Smooth muscle cell (in vitro differentiated cells): ENCODE data around the gene ENTPD3. TPM values are rescaled to one million over a fixed set of nuclear protein-coding genes. Genes with fewer than 3 reads are reported as not detected.

Experiments
- DNase-seq: peaks from one replicate; lab custom pipeline; 2025; ENCODE audit not compliant: unreplicated experiment; lab: John Stamatoyannopoulos, UW
- H2AFZ ChIP-seq: fragments of 200-600 bp; sonication (generic); 2 replicates; pipeline ENCODE4 v1.6.0; 2016; ENCODE audit warnings: antibody characterized with exemption, low read depth, mild to moderate bottlenecking
- H3F3A ChIP-seq: fragments of 200-600 bp; sonication (generic); 2 replicates; pipeline ENCODE4 v1.6.0; 2017; ENCODE audit warnings: antibody characterized with exemption, low read depth
- H3K27ac ChIP-seq: fragments of 200-600 bp; sonication (generic); 2 replicates; pipeline ENCODE4 v1.5.1; 2016; ENCODE audit warnings: low read depth, mild to moderate bottlenecking
- H3K27me3 ChIP-seq: fragments of 200-600 bp; sonication (generic); 2 replicates; pipeline ENCODE4 v1.6.1; 2016; ENCODE audit warnings: low read depth, mild to moderate bottlenecking
- H3K36me3 ChIP-seq: fragments of 200-600 bp; sonication (generic); 2 replicates; pipeline ENCODE4 v1.5.1; 2016; ENCODE audit warnings: low read depth
- H3K4me1 ChIP-seq: fragments of 200-600 bp; sonication (generic); 2 replicates; pipeline ENCODE4 v1.5.1; 2016; ENCODE audit warnings: low read depth
- H3K4me2 ChIP-seq: fragments of 200-600 bp; sonication (generic); 2 replicates; pipeline ENCODE4 v1.6.0; 2016; ENCODE audit warnings: mild to moderate bottlenecking
- H3K4me3 ChIP-seq: fragments of 200-600 bp; sonication (generic); 2 replicates; pipeline ENCODE4 v1.5.1; 2016; ENCODE audit warnings: mild to moderate bottlenecking
- H3K79me2 ChIP-seq: fragments of 200-600 bp; sonication (generic); 2 replicates; pipeline ENCODE4 v1.6.0; 2016; ENCODE audit warnings: low read depth, mild to moderate bottlenecking
- H3K9ac ChIP-seq: fragments of 200-600 bp; sonication (generic); 2 replicates; pipeline ENCODE4 v1.6.0; 2016; ENCODE audit warnings: low read depth
- H3K9me3 ChIP-seq: fragments of 200-600 bp; sonication (generic); replicated peaks from 2 replicates; pipeline ENCODE4 v1.5.1; 2016; ENCODE audit warnings: low read depth
- H4K20me1 ChIP-seq: fragments of 200-600 bp; sonication (generic); 2 replicates; pipeline ENCODE4 v1.6.0; 2016; ENCODE audit warnings: low read depth
- WGBS: methylation state at CpG from one replicate; pipeline ENCODE4 v1.1.7; 2016; ENCODE audit warnings: low lambda C conversion rate; 5-methylcytosine and 5-hydroxymethylcytosine counted together
- polyA plus RNA-seq: library from polyadenylated mRNA; unstranded; fragments of >200 nt; fragmentation: Nextera tagmentation; extraction: Ambion mirVana; gene quantifications from 2 replicates; pipeline ENCODE4 v1.2.1, GENCODE V29; 2016
- total RNA-seq: library from RNA; depleted of rRNA; stranded (reverse); fragments of >200 nt; gene quantifications from 2 replicates; pipeline ENCODE4 v1.2.3, GENCODE V29; 2014
- TF ChIP-seq, protein P1 (sequence below): fragments of 200-600 bp; sonication (generic); IDR thresholded peaks from 2 replicates; pipeline ENCODE4 v1.5.1; 2017; ENCODE audit warnings: borderline replicate concordance, mild to moderate bottlenecking, antibody characterized with exemption; ENCODE audit not compliant: insufficient read depth, poor library complexity, severe bottlenecking

Gene ENTPD3
- total and polyA plus RNA-seq, 2 experiments from 2014 or later: 1.5 to 4.0 TPM

DNA sequence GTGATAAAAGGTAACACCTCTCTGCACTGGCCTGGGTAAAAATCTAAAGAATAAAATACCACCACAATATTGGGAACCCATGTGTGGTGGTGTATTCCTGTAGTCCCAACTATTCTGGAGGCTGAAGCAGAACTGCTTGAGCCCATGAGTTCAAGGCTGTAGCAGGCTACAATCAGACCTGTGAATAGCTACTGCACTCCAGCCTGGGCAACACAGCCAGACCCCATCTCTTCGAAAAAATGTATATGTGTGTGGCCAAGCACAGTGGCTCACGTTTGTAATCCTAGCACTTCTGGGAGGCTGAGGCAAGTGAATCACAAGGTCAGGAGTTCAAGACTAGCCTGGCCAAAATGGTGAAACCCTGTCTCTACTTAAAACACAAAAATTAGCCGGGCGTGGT, 68.3 kb downstream of the ENTPD3 start:
- Histone ChIP-seq H3F3A (peaks cover 6% of the 10 kb centered on the region), H3K4me3 (no peak overlapping the region), H2AFZ (no peak overlapping the region), H3K27me3 (no peaks in the 10 kb centered on the region), H3K4me2 (no peak overlapping the region), H3K4me1 (peaks cover 15% of the 10 kb centered on the region), H3K27ac (no peak overlapping the region), H3K9ac (no peak overlapping the region), H3K9me3 (no peaks in the 10 kb centered on the region), H3K79me2 (peaks cover 23% of the 10 kb centered on the region), H4K20me1 (peaks cover 28% of the 10 kb centered on the region), H3K36me3 (no peaks in the 10 kb centered on the region)
- no peak for DNase-seq
- WGBS: 90% methylated on average over 4 of the region's 4 CpGs
- TF ChIP-seq, protein P1, sequence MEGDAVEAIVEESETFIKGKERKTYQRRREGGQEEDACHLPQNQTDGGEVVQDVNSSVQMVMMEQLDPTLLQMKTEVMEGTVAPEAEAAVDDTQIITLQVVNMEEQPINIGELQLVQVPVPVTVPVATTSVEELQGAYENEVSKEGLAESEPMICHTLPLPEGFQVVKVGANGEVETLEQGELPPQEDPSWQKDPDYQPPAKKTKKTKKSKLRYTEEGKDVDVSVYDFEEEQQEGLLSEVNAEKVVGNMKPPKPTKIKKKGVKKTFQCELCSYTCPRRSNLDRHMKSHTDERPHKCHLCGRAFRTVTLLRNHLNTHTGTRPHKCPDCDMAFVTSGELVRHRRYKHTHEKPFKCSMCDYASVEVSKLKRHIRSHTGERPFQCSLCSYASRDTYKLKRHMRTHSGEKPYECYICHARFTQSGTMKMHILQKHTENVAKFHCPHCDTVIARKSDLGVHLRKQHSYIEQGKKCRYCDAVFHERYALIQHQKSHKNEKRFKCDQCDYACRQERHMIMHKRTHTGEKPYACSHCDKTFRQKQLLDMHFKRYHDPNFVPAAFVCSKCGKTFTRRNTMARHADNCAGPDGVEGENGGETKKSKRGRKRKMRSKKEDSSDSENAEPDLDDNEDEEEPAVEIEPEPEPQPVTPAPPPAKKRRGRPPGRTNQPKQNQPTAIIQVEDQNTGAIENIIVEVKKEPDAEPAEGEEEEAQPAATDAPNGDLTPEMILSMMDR: no peak

DNA sequence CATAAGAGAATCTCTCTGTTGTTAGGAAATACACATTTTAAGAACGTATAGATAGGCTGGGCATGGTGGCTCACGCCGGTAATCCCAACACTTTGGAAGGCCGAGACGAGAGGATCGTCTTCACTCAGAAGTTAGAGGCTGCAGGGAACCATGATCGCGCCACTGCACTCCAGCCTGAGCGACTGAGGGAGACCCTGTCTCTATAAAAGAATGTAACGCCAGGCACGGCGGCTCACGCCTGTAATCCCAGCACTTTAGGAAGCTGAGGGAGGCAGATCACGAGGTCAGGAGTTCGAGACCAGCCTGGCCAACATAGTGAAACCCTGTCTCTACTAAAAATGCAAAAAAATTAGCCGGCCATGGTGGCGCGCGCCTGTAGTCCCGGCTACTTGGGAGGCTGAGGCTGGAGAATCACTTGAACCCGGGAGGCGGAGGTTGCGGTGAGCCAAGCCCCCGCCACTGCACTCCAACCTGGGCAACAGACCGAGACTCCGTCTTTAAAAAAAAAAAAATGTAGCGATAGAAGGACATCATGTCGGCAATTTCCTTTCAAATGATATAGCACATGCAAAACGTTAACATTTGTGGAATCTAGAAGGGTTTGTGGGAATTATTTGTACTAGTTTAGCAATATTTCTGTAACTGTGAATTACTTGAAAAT, 69.4 kb downstream of the ENTPD3 start:
- Histone ChIP-seq H3K4me2 (peak overlapping the region; percentile 93), H3K4me1 (peaks cover 15% of the 10 kb centered on the region), H2AFZ (peak overlapping the region; percentile 92), H3K9me3 (no peaks in the 10 kb centered on the region), H3K36me3 (no peaks in the 10 kb centered on the region), H3K27ac (peak overlapping the region; percentile 86), H4K20me1 (peaks cover 39% of the 10 kb centered on the region), H3K9ac (peak overlapping the region; percentile 86), H3K27me3 (no peaks in the 10 kb centered on the region), H3K79me2 (peaks cover 23% of the 10 kb centered on the region), H3F3A (peaks cover 13% of the 10 kb centered on the region), H3K4me3 (peak overlapping the region; percentile 78)
- 70% methylated on average over 29 of the region's 29 CpGs for WGBS
- DNase-seq: no peak
- TF ChIP-seq, protein P1: no peak

- Histone ChIP-seq H3K9me3 (no peaks in the 10 kb centered on the region), H2AFZ (peak within 1 kb of the TSS; percentile 92), H4K20me1 (peaks cover 42% of the 10 kb centered on the region), H3K36me3 (no peaks in the 10 kb centered on the region), H3K9ac (peak within 1 kb of the TSS; percentile 86), H3K4me1 (peaks cover 13% of the 10 kb centered on the region), H3K4me3 (peak within 1 kb of the TSS; percentile 78), H3K27me3 (no peaks in the 10 kb centered on the region), H3F3A (peaks cover 13% of the 10 kb centered on the region), H3K4me2 (peak within 1 kb of the TSS; percentile 93), H3K79me2 (peaks cover 23% of the 10 kb centered on the region), H3K27ac (peak within 1 kb of the TSS; percentile 86)
- TF ChIP-seq, protein P1: no peak
- under 1% methylated on average over 79 of the region's 79 CpGs for WGBS
- peak; percentile 72 for DNase-seq
These were observed 70.2 kb downstream of the ENTPD3 start, which contains the start of gene RPL14 for GRCh38 chr3:40456940-40457823. Gene RPL14 (plus strand): TSS chr3:40457339. CDS start chr3:40457472, 133 bp downstream.
